SK-N-SH treated with all-trans-retinoic acid at 6 μM for 48 hours (cell line): ENCODE data around the gene PSMB8.

Source experiments
- ATAC-seq: fragments of 200-7000 bp; cut with Tn5 transposase; 3 replicates; pipeline ENCODE4 v1.9.1; 2020; ENCODE audit warnings: mild to moderate bottlenecking, moderate library complexity
- ARNTL ChIP-seq: fragments of 450-650 bp; formaldehyde crosslinking; IDR thresholded peaks from 2 replicates; pipeline ENCODE4 v1.5.0; 2020; ENCODE audit warnings: low read depth, mild to moderate bottlenecking, moderate library complexity, borderline replicate concordance
- BACH2 ChIP-seq: fragments of 250-450 bp; sonication (Bioruptor Pico); IDR thresholded peaks from 2 replicates; pipeline ENCODE4 v1.9.0; 2021; ENCODE audit warnings: mild to moderate bottlenecking, borderline replicate concordance
- CREB5 ChIP-seq: fragments of 250-450 bp; sonication (Bioruptor Pico); IDR thresholded peaks from 2 replicates; pipeline ENCODE4 v1.5.1; 2020; ENCODE audit warnings: low read depth, mild to moderate bottlenecking, moderate library complexity
- CSDC2 ChIP-seq: fragments of 250-450 bp; sonication (Bioruptor Pico); IDR thresholded peaks from 2 replicates; pipeline ENCODE4 v1.5.0; 2020; ENCODE audit warnings: mild to moderate bottlenecking, moderate library complexity
- CSRNP3 ChIP-seq: fragments of 250-450 bp; sonication (Bioruptor Pico); IDR thresholded peaks from 2 replicates; pipeline ENCODE4 v1.5.1; 2021; ENCODE audit warnings: mild to moderate bottlenecking, moderate library complexity
- ESRRG ChIP-seq: fragments of 250-450 bp; sonication (Bioruptor Pico); IDR thresholded peaks from 2 replicates; pipeline ENCODE4 v1.6.1; 2021; ENCODE audit warnings: mild to moderate bottlenecking
- GLIS3 ChIP-seq: fragments of 250-450 bp; sonication (Bioruptor Pico); IDR thresholded peaks from 2 replicates; pipeline ENCODE4 v1.5.0; 2020; ENCODE audit warnings: mild to moderate bottlenecking, moderate library complexity
- ISL1 ChIP-seq: fragments of 250-450 bp; sonication (Bioruptor Pico); IDR thresholded peaks from 2 replicates; pipeline ENCODE4 v2.1.2; 2022; ENCODE audit warnings: mild to moderate bottlenecking, moderate library complexity
- OSR1 ChIP-seq: fragments of 250-450 bp; sonication (Bioruptor Pico); IDR thresholded peaks from 2 replicates; pipeline ENCODE4 v1.8.0; 2022; ENCODE audit warnings: moderate library complexity, mild to moderate bottlenecking, inconsistent platforms
- POU6F1 ChIP-seq: fragments of 250-450 bp; sonication (Bioruptor Pico); IDR thresholded peaks from 2 replicates; pipeline ENCODE4 v1.8.0; 2021; ENCODE audit warnings: low read depth, mild to moderate bottlenecking, moderate library complexity, borderline replicate concordance
- PPARA ChIP-seq: fragments of 250-450 bp; sonication (Bioruptor Pico); IDR thresholded peaks from 2 replicates; pipeline ENCODE4 v1.5.0; 2020; ENCODE audit warnings: mild to moderate bottlenecking, borderline replicate concordance
- RARB ChIP-seq: fragments of 250-450 bp; sonication (Bioruptor Pico); IDR thresholded peaks from 2 replicates; pipeline ENCODE4 v1.8.0; 2021; ENCODE audit warnings: mild to moderate bottlenecking, moderate library complexity
- SNAI2 ChIP-seq: fragments of 250-450 bp; sonication (Bioruptor Pico); IDR thresholded peaks from 2 replicates; pipeline ENCODE4 v1.5.0; 2020; ENCODE audit warnings: mild to moderate bottlenecking, moderate library complexity
- TOX ChIP-seq: fragments of 250-450 bp; sonication (Bioruptor Pico); IDR thresholded peaks from 2 replicates; pipeline ENCODE4 v1.8.0; 2021; ENCODE audit warnings: mild to moderate bottlenecking, moderate library complexity, borderline replicate concordance
- ZC3H10 ChIP-seq: fragments of 250-450 bp; sonication (Bioruptor Pico); IDR thresholded peaks from 2 replicates; pipeline ENCODE4 v1.5.1; 2021; ENCODE audit warnings: mild to moderate bottlenecking, moderate library complexity
- ZFP3 ChIP-seq: fragments of 250-450 bp; sonication (Bioruptor Pico); IDR thresholded peaks from 2 replicates; pipeline ENCODE4 v1.5.0; 2020; ENCODE audit warnings: mild to moderate bottlenecking, moderate library complexity
- ZFP30 ChIP-seq: fragments of 450-650 bp; formaldehyde crosslinking; IDR thresholded peaks from 2 replicates; pipeline ENCODE4 v1.5.0; 2022; ENCODE audit warnings: mild to moderate bottlenecking, moderate library complexity
- ZNF70 ChIP-seq: fragments of 450-650 bp; formaldehyde crosslinking; IDR thresholded peaks from 2 replicates; pipeline ENCODE4 v1.5.0; 2020; ENCODE audit warnings: mild to moderate bottlenecking, moderate library complexity
- TF ChIP-seq, protein P1 (sequence below): fragments of 250-450 bp; sonication (Bioruptor Pico); IDR thresholded peaks from 2 replicates; pipeline ENCODE4 v1.8.0; 2020; ENCODE audit warnings: mild to moderate bottlenecking, moderate library complexity, borderline replicate concordance
- TF ChIP-seq, protein P2 (sequence below): fragments of 250-450 bp; sonication (Bioruptor Pico); IDR thresholded peaks from 2 replicates; pipeline ENCODE4 v1.5.0; 2020; ENCODE audit warnings: mild to moderate bottlenecking, moderate library complexity

The PSMB8 gene

DNA sequence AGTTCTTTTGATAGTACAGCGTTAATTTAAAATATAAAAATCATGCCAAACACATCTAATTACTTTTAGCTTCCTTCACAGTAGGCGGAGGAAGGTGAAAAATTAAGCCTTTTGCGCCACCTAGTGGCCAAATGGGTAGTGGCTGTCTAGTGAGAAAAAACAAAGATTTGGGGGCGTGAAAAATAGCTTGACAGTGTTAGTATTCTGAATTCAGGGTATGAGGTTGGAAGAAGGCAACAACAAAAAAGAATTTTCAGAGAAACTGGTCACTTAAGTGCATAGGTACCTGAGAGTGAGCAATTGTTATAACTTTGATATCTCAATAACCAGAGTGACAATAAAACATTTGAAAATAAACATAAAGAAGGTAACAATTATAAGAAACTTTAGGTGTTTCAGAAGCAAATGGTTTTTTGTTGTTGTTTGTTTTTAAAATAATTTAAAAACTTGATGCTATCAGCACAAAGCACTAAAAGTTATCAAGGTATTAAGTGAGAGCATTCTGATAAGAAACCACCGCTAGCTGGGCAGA is 24.5 kb upstream of the PSMB8 start:
- TF ChIP-seq, protein P1, sequence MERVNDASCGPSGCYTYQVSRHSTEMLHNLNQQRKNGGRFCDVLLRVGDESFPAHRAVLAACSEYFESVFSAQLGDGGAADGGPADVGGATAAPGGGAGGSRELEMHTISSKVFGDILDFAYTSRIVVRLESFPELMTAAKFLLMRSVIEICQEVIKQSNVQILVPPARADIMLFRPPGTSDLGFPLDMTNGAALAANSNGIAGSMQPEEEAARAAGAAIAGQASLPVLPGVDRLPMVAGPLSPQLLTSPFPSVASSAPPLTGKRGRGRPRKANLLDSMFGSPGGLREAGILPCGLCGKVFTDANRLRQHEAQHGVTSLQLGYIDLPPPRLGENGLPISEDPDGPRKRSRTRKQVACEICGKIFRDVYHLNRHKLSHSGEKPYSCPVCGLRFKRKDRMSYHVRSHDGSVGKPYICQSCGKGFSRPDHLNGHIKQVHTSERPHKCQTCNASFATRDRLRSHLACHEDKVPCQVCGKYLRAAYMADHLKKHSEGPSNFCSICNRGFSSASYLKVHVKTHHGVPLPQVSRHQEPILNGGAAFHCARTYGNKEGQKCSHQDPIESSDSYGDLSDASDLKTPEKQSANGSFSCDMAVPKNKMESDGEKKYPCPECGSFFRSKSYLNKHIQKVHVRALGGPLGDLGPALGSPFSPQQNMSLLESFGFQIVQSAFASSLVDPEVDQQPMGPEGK (CRISPR knock-in tag), result no peak
- no peak for TF ChIP-seq RARB (CRISPR knock-in tag)
- peak; percentile 89 for ATAC-seq

DNA sequence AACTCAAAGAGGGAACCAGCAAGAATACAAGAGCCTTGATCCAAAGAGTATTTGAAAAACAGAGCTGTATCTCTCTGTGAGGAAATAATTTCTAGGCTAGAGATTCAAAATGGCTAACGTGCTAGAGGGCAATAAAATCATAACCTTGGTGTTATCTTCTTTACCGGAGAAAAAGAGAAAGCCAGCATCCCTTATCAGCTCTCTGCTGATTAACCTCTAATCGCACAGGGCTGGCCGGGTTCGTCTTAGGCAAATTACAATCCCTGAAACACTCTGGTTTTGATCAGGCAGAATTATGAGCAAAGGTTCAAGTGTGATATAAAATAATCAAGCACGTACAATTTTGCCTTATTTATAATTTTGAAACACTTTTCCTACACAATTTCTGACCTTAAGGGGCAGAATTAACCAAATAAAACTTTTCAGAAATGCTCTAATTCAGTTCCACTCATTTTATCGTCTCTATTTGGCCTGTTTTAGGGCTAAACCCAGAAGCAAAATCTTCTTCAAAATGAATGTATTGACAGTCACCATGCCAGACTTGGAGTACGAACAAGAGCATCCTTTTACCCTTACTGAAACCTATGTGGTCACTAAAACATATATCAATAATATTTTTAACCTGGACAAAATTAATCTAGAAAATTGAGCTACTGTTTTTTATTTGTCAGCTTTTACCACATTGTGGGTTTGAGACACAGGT is 23.9 kb upstream of the PSMB8 start:
- no peak for TF ChIP-seq ZNF70 (CRISPR knock-in tag)
- no peak for TF ChIP-seq ZFP3 (CRISPR knock-in tag)
- TF ChIP-seq POU6F1 (CRISPR knock-in tag), result no peak
- no peak for TF ChIP-seq ESRRG (CRISPR knock-in tag)
- TF ChIP-seq SNAI2 (CRISPR knock-in tag), result no peak
- TF ChIP-seq ISL1 (CRISPR knock-in tag), result no peak
- TF ChIP-seq, protein P2, sequence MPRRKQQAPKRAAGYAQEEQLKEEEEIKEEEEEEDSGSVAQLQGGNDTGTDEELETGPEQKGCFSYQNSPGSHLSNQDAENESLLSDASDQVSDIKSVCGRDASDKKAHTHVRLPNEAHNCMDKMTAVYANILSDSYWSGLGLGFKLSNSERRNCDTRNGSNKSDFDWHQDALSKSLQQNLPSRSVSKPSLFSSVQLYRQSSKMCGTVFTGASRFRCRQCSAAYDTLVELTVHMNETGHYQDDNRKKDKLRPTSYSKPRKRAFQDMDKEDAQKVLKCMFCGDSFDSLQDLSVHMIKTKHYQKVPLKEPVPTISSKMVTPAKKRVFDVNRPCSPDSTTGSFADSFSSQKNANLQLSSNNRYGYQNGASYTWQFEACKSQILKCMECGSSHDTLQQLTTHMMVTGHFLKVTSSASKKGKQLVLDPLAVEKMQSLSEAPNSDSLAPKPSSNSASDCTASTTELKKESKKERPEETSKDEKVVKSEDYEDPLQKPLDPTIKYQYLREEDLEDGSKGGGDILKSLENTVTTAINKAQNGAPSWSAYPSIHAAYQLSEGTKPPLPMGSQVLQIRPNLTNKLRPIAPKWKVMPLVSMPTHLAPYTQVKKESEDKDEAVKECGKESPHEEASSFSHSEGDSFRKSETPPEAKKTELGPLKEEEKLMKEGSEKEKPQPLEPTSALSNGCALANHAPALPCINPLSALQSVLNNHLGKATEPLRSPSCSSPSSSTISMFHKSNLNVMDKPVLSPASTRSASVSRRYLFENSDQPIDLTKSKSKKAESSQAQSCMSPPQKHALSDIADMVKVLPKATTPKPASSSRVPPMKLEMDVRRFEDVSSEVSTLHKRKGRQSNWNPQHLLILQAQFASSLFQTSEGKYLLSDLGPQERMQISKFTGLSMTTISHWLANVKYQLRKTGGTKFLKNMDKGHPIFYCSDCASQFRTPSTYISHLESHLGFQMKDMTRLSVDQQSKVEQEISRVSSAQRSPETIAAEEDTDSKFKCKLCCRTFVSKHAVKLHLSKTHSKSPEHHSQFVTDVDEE (CRISPR knock-in tag), result no peak
- no peak for TF ChIP-seq PPARA
- no peak for TF ChIP-seq OSR1
- TF ChIP-seq RARB (CRISPR knock-in tag), result no peak
- no peak for TF ChIP-seq GLIS3 (CRISPR knock-in tag)
- peak; percentile 42 for ATAC-seq

DNA sequence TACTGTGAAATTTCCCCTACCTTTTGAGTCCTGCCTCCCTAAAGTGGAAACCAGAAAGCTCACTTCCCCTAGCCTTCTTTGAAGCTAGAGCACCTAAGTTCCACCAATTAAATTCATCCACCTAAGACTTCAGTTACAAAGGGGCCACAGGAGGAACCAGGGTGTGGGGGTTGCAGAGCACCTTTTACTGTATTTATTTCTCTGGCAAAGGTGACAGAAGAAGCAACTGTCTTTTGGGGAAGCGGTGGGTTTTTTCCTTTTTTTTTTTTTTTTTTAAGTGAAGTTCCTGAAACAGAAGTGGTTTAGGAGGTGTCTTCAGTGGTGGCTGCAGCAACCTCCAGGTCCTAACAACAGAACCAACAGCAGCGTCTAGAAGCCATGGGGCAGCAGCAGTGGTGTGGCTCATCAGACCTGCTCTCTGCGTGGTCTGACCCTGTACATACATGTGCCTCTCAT is 23.2 kb upstream of the PSMB8 start:
- ATAC-seq, result peak; percentile 56
- TF ChIP-seq CSRNP3 (CRISPR knock-in tag) (no peak), GLIS3 (CRISPR knock-in tag) (no peak), ARNTL (CRISPR knock-in tag) (no peak), RARB (CRISPR knock-in tag) (no peak), CREB5 (CRISPR knock-in tag) (no peak)

DNA sequence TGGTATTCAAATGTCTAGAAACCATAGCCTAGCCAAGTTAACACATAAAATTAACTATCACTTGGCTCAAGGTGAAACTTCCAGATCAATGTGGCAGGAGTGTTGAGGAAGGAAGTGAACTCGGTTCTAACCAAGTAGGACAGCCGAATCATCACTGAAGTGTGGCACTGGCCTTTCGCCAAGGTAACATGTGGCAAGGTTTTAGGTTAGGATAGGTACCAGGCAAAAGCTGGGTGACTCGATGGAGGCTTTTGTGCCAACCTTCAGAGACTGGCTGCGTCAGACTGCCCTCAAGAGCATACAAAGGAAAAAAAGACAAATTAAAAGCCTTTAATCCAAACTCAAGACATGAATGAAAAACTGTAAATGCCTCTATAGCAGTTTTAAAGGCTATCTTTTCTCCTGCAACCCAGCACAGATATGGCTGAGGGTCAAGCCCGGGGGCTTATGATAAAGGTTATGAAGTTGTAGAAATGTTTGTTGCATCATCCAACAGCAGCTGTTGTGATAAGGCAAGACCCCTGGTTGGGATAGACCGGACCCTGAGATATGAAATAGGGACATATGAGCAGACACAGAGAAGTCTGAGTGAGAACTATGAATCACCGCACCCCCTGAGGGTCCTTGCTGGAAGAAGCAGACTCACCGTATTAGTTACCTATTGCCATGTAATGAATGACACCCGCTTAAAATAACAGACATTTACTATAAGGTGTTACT is 22.0 kb upstream of the PSMB8 start:
- no peak for ATAC-seq
- TF ChIP-seq POU6F1 (CRISPR knock-in tag) (no peak), ZC3H10 (no peak), RARB (CRISPR knock-in tag) (no peak), ZFP30 (CRISPR knock-in tag) (no peak), ARNTL (CRISPR knock-in tag) (no peak), ISL1 (CRISPR knock-in tag) (no peak), CSDC2 (CRISPR knock-in tag) (no peak), BACH2 (CRISPR knock-in tag) (no peak), SNAI2 (CRISPR knock-in tag) (no peak), PPARA (no peak), ZFP3 (CRISPR knock-in tag) (no peak), TOX (CRISPR knock-in tag) (no peak)
- TF ChIP-seq, protein P2 (CRISPR knock-in tag), result no peak
